H1 (cell line): ENCODE results near the gene SPR. TPM values are rescaled to one million over a fixed set of nuclear protein-coding genes. Genes with fewer than 3 reads are reported as not detected.

Source experiments
- POLR2AphosphoS5 ChIP-seq: IDR thresholded peaks from 2 replicates; pipeline ENCODE4 v1.6.1; 2011; ENCODE audit warnings: low read depth, low read length
- RBBP5 ChIP-seq: IDR thresholded peaks from 2 replicates; pipeline ENCODE4 v1.7.1; 2012; ENCODE audit warnings: low read depth, mild to moderate bottlenecking, inconsistent platforms, low read length, moderate library complexity, borderline replicate concordance
- RFX5 ChIP-seq: IDR thresholded peaks from 2 replicates; pipeline ENCODE4 v1.6.1; 2011; ENCODE audit warnings: low read depth, low read length, improper control_type of control experiment, borderline replicate concordance
- RXRA ChIP-seq: IDR thresholded peaks from 2 replicates; pipeline ENCODE4 v1.6.1; 2011; ENCODE audit warnings: low read depth, mild to moderate bottlenecking, low read length, moderate library complexity; ENCODE audit not compliant: insufficient read depth
- YY1 ChIP-seq: IDR thresholded peaks from 2 replicates; pipeline ENCODE4 v1.6.1; 2011; ENCODE audit warnings: low read depth, mild to moderate bottlenecking, low read length
- polyA plus RNA-seq, 7 experiments: library from polyadenylated mRNA; depleted of rRNA in 3 of 7; stranded (reverse) in 5 of 7; unstranded in 2 of 7; fragments of >200 nt in 5 of 7; fragments of 200-250 nt in 2 of 7; gene quantifications; 1 replicate in 5 of 7; 2 replicates in 1 of 7; 4 replicates in 1 of 7; pipeline versions ENCODE4 v1.2.1 to v1.2.3, GENCODE V29; 2011 to 2013; ENCODE audit warnings: missing spikeins in 2 of 7, mixed read lengths in 2 of 7
- total RNA-seq: library from RNA; stranded (reverse); fragmentation: NEBNext Ultra II Directional; extraction: Animal tissue kit (Norgen Biotek cat#: 25700); gene quantifications from 2 replicates; pipeline ENCODE4 v1.2.1, GENCODE V29; 2021
- TF ChIP-seq, protein P1 (sequence below): fragments of 300-600 bp; sonication (generic); IDR thresholded peaks from 2 replicates; pipeline ENCODE4 v1.7.1; 2012; ENCODE audit warnings: low read length, moderate library complexity, mild to moderate bottlenecking, inconsistent platforms; ENCODE audit not compliant: insufficient replicate concordance

The SPR gene
- total and polyA plus RNA-seq, 2 of the 8 experiments (the other 6 are each of a cell fraction or from before 2014, with no cell fraction given), result 4.5 to 11.5 TPM

DNA sequence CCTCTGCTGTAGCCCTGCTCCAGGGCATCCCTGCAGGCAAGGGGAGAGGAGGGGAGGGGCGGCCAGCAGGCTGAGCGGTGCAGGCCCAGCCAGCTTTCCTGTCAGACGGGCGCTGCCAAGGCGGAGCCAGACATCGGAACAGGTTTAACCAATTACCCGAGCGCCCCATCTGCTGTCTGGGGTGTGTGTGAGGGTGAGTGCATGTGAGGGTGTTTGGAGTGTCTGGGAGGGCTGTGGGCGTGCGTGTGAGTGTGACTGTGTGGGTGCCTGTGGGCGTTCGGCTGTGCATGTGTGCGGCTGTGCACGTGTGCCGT lies 50.1 kb downstream of the SPR start (continued):
- TF ChIP-seq, protein P1, sequence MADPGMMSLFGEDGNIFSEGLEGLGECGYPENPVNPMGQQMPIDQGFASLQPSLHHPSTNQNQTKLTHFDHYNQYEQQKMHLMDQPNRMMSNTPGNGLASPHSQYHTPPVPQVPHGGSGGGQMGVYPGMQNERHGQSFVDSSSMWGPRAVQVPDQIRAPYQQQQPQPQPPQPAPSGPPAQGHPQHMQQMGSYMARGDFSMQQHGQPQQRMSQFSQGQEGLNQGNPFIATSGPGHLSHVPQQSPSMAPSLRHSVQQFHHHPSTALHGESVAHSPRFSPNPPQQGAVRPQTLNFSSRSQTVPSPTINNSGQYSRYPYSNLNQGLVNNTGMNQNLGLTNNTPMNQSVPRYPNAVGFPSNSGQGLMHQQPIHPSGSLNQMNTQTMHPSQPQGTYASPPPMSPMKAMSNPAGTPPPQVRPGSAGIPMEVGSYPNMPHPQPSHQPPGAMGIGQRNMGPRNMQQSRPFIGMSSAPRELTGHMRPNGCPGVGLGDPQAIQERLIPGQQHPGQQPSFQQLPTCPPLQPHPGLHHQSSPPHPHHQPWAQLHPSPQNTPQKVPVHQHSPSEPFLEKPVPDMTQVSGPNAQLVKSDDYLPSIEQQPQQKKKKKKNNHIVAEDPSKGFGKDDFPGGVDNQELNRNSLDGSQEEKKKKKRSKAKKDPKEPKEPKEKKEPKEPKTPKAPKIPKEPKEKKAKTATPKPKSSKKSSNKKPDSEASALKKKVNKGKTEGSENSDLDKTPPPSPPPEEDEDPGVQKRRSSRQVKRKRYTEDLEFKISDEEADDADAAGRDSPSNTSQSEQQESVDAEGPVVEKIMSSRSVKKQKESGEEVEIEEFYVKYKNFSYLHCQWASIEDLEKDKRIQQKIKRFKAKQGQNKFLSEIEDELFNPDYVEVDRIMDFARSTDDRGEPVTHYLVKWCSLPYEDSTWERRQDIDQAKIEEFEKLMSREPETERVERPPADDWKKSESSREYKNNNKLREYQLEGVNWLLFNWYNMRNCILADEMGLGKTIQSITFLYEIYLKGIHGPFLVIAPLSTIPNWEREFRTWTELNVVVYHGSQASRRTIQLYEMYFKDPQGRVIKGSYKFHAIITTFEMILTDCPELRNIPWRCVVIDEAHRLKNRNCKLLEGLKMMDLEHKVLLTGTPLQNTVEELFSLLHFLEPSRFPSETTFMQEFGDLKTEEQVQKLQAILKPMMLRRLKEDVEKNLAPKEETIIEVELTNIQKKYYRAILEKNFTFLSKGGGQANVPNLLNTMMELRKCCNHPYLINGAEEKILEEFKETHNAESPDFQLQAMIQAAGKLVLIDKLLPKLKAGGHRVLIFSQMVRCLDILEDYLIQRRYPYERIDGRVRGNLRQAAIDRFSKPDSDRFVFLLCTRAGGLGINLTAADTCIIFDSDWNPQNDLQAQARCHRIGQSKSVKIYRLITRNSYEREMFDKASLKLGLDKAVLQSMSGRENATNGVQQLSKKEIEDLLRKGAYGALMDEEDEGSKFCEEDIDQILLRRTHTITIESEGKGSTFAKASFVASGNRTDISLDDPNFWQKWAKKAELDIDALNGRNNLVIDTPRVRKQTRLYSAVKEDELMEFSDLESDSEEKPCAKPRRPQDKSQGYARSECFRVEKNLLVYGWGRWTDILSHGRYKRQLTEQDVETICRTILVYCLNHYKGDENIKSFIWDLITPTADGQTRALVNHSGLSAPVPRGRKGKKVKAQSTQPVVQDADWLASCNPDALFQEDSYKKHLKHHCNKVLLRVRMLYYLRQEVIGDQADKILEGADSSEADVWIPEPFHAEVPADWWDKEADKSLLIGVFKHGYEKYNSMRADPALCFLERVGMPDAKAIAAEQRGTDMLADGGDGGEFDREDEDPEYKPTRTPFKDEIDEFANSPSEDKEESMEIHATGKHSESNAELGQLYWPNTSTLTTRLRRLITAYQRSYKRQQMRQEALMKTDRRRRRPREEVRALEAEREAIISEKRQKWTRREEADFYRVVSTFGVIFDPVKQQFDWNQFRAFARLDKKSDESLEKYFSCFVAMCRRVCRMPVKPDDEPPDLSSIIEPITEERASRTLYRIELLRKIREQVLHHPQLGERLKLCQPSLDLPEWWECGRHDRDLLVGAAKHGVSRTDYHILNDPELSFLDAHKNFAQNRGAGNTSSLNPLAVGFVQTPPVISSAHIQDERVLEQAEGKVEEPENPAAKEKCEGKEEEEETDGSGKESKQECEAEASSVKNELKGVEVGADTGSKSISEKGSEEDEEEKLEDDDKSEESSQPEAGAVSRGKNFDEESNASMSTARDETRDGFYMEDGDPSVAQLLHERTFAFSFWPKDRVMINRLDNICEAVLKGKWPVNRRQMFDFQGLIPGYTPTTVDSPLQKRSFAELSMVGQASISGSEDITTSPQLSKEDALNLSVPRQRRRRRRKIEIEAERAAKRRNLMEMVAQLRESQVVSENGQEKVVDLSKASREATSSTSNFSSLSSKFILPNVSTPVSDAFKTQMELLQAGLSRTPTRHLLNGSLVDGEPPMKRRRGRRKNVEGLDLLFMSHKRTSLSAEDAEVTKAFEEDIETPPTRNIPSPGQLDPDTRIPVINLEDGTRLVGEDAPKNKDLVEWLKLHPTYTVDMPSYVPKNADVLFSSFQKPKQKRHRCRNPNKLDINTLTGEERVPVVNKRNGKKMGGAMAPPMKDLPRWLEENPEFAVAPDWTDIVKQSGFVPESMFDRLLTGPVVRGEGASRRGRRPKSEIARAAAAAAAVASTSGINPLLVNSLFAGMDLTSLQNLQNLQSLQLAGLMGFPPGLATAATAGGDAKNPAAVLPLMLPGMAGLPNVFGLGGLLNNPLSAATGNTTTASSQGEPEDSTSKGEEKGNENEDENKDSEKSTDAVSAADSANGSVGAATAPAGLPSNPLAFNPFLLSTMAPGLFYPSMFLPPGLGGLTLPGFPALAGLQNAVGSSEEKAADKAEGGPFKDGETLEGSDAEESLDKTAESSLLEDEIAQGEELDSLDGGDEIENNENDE, result no peak
- TF ChIP-seq RFX5 (no peak), YY1 (no peak), RBBP5 (no peak), POLR2AphosphoS5 (no peak), RXRA (no peak)
